K562 (cell line): Measurements from ENCODE around the gene IGF1R. TPM values are rescaled to one million over a fixed set of nuclear protein-coding genes. Genes with fewer than 3 reads are reported as not detected.

Experiments used
- ATAC-seq: fragments of 200-7000 bp; cut with Tn5 transposase; 3 replicates; pipeline ENCODE4 v1.9.1; 2020; ENCODE audit warnings: moderate library complexity
- BruUV-seq: library from RNA; stranded (reverse); fragments of 400-500 nt; replicated peaks from 2 replicates; lab custom pipeline; 2021; lab: Mats Ljungman, UMichigan
- CTCF ChIA-PET: fragments of 300-600 bp; formaldehyde crosslinking; extraction: SDS; loops from one replicate; lab custom pipeline; 2021; ENCODE audit warnings: low intra/inter-chr PET ratio; lab: Yijun Ruan, JAX
- POLR2A ChIA-PET: fragments of 300-600, 350-650 bp; sonication (Branson Sonifier 250); formaldehyde crosslinking; extraction: SDS; loops from one replicate; lab custom pipeline; 2021; ENCODE audit warnings: antibody characterized with exemption, inconsistent platforms; lab: Yijun Ruan, JAX
- DNase-seq, 4 experiments: peaks; one replicate each; pipeline versions ENCODE4 v3.0.0 to v3.0.0-alpha.2; 2011 to 2018; ENCODE audit warnings: low spot score in 3 of 4, mixed read lengths in 3 of 4; ENCODE audit errors: extremely low read depth in 1 of 4
- FAIRE-seq: peaks from 2 replicates; lab custom pipeline; 2011; peaks lifted over from hg19 to GRCh38; lab: Jason Lieb, UNC
- H2AFZ ChIP-seq: 2 replicates; pipeline ENCODE4 v1.6.0; 2011; ENCODE audit warnings: low read depth, low read length, control low read depth, inconsistent platforms
- H3K27ac ChIP-seq: fragments of 200-600 bp; 3 replicates; pipeline ENCODE4 v1.8.0; 2011; ENCODE audit warnings: low read depth, mild to moderate bottlenecking, control low read depth, inconsistent platforms, low read length, moderate library complexity, mixed read lengths; ENCODE audit errors: extremely low read depth
- H3K27me3 ChIP-seq, 2 experiments: fragments of 300-600 bp in 1 of 2; 2 replicates in 1 of 2; 3 replicates in 1 of 2; pipeline versions ENCODE4 v1.6.0 to v1.8.0; 2011; ENCODE audit warnings: inconsistent platforms in 2 of 2, low read length in 2 of 2, mild to moderate bottlenecking in 1 of 2, mixed read lengths in 1 of 2, moderate library complexity in 1 of 2; ENCODE audit not compliant: control insufficient read depth in 2 of 2, insufficient read depth in 2 of 2
- H3K36me3 ChIP-seq: fragments of 300-600 bp; 3 replicates; pipeline ENCODE4 v1.8.0; 2011; ENCODE audit warnings: mild to moderate bottlenecking, low read length, inconsistent platforms; ENCODE audit not compliant: control insufficient read depth, insufficient read depth
- H3K4me1 ChIP-seq, 2 experiments: fragments of 200-600 bp in 1 of 2; replicated peaks in 1 of 2; 2 replicates in 1 of 2; 3 replicates in 1 of 2; pipeline versions ENCODE4 v1.5.1 to v1.8.0; 2011; ENCODE audit warnings: inconsistent platforms in 2 of 2, low read length in 2 of 2, mild to moderate bottlenecking in 1 of 2, mixed read lengths in 1 of 2, moderate library complexity in 1 of 2; ENCODE audit not compliant: control insufficient read depth in 2 of 2, insufficient read depth in 2 of 2
- H3K4me2 ChIP-seq: 2 replicates; pipeline ENCODE4 v1.6.1; 2011; ENCODE audit warnings: low read length, control low read depth, inconsistent platforms, mixed read lengths; ENCODE audit not compliant: insufficient read depth
- H3K4me3 ChIP-seq: fragments of 200-600 bp; sonication (generic), shearing (Covaris generic); 2 replicates; pipeline ENCODE4 v1.5.1; 2016; ENCODE audit warnings: control low read depth, inconsistent platforms
- H3K79me2 ChIP-seq: fragments of 200-600 bp; 3 replicates; pipeline ENCODE4 v1.8.0; 2011; ENCODE audit warnings: low read length, inconsistent platforms; ENCODE audit not compliant: control insufficient read depth, insufficient read depth
- H3K9ac ChIP-seq, 2 experiments: 2 replicates each; pipeline versions ENCODE4 v1.6.0 to v1.6.1; 2011; ENCODE audit warnings: low read depth in 2 of 2, low read length in 2 of 2, control low read depth in 1 of 2, inconsistent platforms in 1 of 2, mild to moderate bottlenecking in 1 of 2, mixed read lengths in 1 of 2; ENCODE audit not compliant: insufficient read depth in 1 of 2
- H3K9me1 ChIP-seq: one replicate; pipeline ENCODE4 v1.6.0; 2011; ENCODE audit warnings: inconsistent platforms, mild to moderate bottlenecking, low read length, moderate library complexity; ENCODE audit not compliant: control insufficient read depth, insufficient read depth
- H3K9me3 ChIP-seq: replicated peaks from 2 replicates; pipeline ENCODE4 v1.5.1; 2011; ENCODE audit warnings: low read depth, low read length, inconsistent platforms; ENCODE audit not compliant: control insufficient read depth, insufficient read depth
- H4K20me1 ChIP-seq: replicated peaks from 2 replicates; pipeline ENCODE4 v1.6.1; 2011; ENCODE audit warnings: low read length, inconsistent platforms, mixed read lengths; ENCODE audit not compliant: control insufficient read depth, insufficient read depth
- ATF1 ChIP-seq, 2 experiments: fragments of 450-650 bp in 1 of 2; IDR thresholded peaks; 2 replicates each; pipeline ENCODE4 v1.6.1; 2016; ENCODE audit warnings: missing compliant biosample characterization in 1 of 2, missing genetic modification characterization in 1 of 2
- RAD21 ChIP-seq, 2 experiments: fragments of 250-450 bp in 1 of 2; fragments of 450-650 bp in 1 of 2; sonication (Bioruptor Pico) in 1 of 2; formaldehyde crosslinking in 1 of 2; IDR thresholded peaks in 1 of 2; conservative IDR thresholded peaks in 1 of 2; 2 replicates each; pipeline versions ENCODE4 v1.4.0 to v1.8.0; 2020 to 2022; ENCODE audit warnings: mild to moderate bottlenecking in 2 of 2, moderate library complexity in 1 of 2
- REST ChIP-seq, 2 experiments: fragments of 450-650 bp; formaldehyde crosslinking in 1 of 2; IDR thresholded peaks; 2 replicates each; pipeline versions ENCODE4 v1.4.0 to v1.6.1; 2014 to 2020; ENCODE audit warnings: mild to moderate bottlenecking in 2 of 2, borderline replicate concordance in 1 of 2, low read depth in 1 of 2
- SMC3 ChIP-seq: conservative IDR thresholded peaks from 2 replicates; pipeline ENCODE4 v1.6.1; 2011; ENCODE audit warnings: low read depth, low read length, improper control_type of control experiment; ENCODE audit not compliant: insufficient read depth
- TFAM ChIP-seq: fragments of 250-450 bp; sonication (Bioruptor Pico); conservative IDR thresholded peaks from 2 replicates; pipeline ENCODE4 v1.5.0; 2021; ENCODE audit warnings: mild to moderate bottlenecking, moderate library complexity
- TFAP4 ChIP-seq: sonication (generic); formaldehyde crosslinking; IDR thresholded peaks from 2 replicates; pipeline ENCODE4 v1.8.0; 2022; ENCODE audit warnings: missing genetic modification reagents, mild to moderate bottlenecking, moderate library complexity, borderline replicate concordance
- ZBTB49 ChIP-seq: sonication (generic); formaldehyde crosslinking; IDR thresholded peaks from 2 replicates; pipeline ENCODE4 v1.8.0; 2022; ENCODE audit warnings: missing genetic modification reagents, mild to moderate bottlenecking, borderline replicate concordance
- WGBS: fragments of 100-300 bp; shearing (Covaris generic); methylation state at CpG from one replicate; pipeline ENCODE4 v1.1.6; 2016; ENCODE audit warnings: low coverage, mixed read lengths; ENCODE audit not compliant: insufficient coverage; ENCODE audit errors: missing lambda C conversion rate; 5-methylcytosine and 5-hydroxymethylcytosine counted together
- in situ Hi-C: fragments of 300-500 bp; cut with MboI; formaldehyde crosslinking; loops from 4 replicates; pipeline ENCODE4 v1.15.0; 2018; ENCODE audit warnings: inconsistent platforms, mixed read lengths
- intact Hi-C: fragments of 100-400 bp; cut with micrococcal nuclease; formaldehyde crosslinking; loops from 2 replicates; pipeline ENCODE4 v1.14.2; 2022
- polyA plus RNA-seq, 8 experiments: library from polyadenylated mRNA; depleted of rRNA in 4 of 8; stranded (reverse) in 5 of 8; unstranded in 3 of 8; fragments of >200 nt; fragmentation: Nextera tagmentation in 2 of 8; fragmentation: Illumina TruSeq in 1 of 8; extraction: Ambion mirVana in 2 of 8; extraction: Trizol in 1 of 8; gene quantifications; 2 replicates each; pipeline versions ENCODE4 v1.2.1 to v1.2.3, GENCODE V29; 2011 to 2014; ENCODE audit warnings: inconsistent platforms in 1 of 8, missing spikeins in 1 of 8
- total RNA-seq, 7 experiments: library from RNA; depleted of rRNA in 6 of 7; stranded (reverse); fragments of >200 nt in 6 of 7; fragmentation: Illumina TruSeq in 2 of 7; extraction: Trizol in 2 of 7; gene quantifications; 2 replicates each; pipeline versions ENCODE4 v1.2.1 to v1.2.3, GENCODE V29; 2011 to 2021; ENCODE audit warnings: low replicate concordance in 1 of 7

Gene IGF1R
- total and polyA plus RNA-seq, 9 of the 15 experiments (the other 6 are each of a cell fraction or from before 2014, with no cell fraction given): 0.35 to 8.0 (median 1.6) TPM

- Histone ChIP-seq H3K9me3 (no peaks in the 10 kb centered on the region), H3K27ac (no peak overlapping the region), H3K36me3 (no peaks in the 10 kb centered on the region), H3K4me1 (peaks cover 7% of the 10 kb centered on the region in 2 experiments; a peak in 3 of 5 replicates), H3K9ac (no peak overlapping the region), H2AFZ (no peak overlapping the region), H3K4me3 (no peak overlapping the region), H4K20me1 (peaks cover 31% of the 10 kb centered on the region), H3K27me3 (peaks cover 2 to 29% of the 10 kb centered on the region in 2 experiments; a peak in 2 of 5 replicates), H3K79me2 (no peaks in the 10 kb centered on the region), H3K9me1 (peaks cover 3% of the 10 kb centered on the region), H3K4me2 (no peak overlapping the region)
- in situ Hi-C loops (loop anchor here (10.0 kb wide), 1 partner anchor 205 kb away; no protein-coding TSS in a partner anchor), intact Hi-C loops (loop anchor here (1.0 to 10.0 kb wide), 4 partner anchors 105 to 297 kb away; no protein-coding TSS in a partner anchor)
- ATAC-seq (peak; percentile 98), DNase-seq (peak; percentile 50 to 76 (median 60)), FAIRE-seq (peak; percentile 86)
- no TSS peak for BruUV-seq
- WGBS: 7% methylated on average over 16 of the region's 16 CpGs
- POLR2A ChIA-PET: no interaction called here
- CTCF ChIA-PET: interaction anchor here (1.0 to 1.9 kb wide), 3 partner anchors 125 to 297 kb away, joined by 3 to 8 read pairs (median 7); no protein-coding TSS in a partner anchor
- peak; percentile 55; the same call in 1 of the 2 replicates for TF ChIP-seq REST (IDR thresholded peaks at IDR 0.05; ENCODE audit: borderline replicate concordance)
- no peak for TF ChIP-seq REST (CRISPR knock-in tag; IDR thresholded peaks at IDR 0.05; ENCODE audit: low read depth)
- TF ChIP-seq TFAM (CRISPR knock-in tag): no peak
- no peak for TF ChIP-seq ZBTB49 (CRISPR knock-in tag)
- peak; percentile 47 to 73 for TF ChIP-seq RAD21 (CRISPR knock-in tag; conservative IDR thresholded peaks at IDR 0.05 in 1 of 2, IDR thresholded peaks at IDR 0.05 in 1 of 2)
- TF ChIP-seq TFAP4 (CRISPR knock-in tag): peak; percentile 40; the same call in 1 of the 2 replicates
- no peak for TF ChIP-seq ATF1 (CRISPR knock-in tag; IDR thresholded peaks at IDR 0.05)
- TF ChIP-seq ATF1 (tag; IDR thresholded peaks at IDR 0.05): 0 out of 2 replicates have a peak, but pooled peaks have one; percentile 13
- peak; percentile 51 for TF ChIP-seq SMC3
Measured at GRCh38 chr15:98779463-98780071, 131.2 kb downstream of the IGF1R start.
